SH-SY5Y (cell line): Measurements from ENCODE around the gene FBXW11.

Source experiments
- GATA2 ChIP-seq: IDR thresholded peaks from 2 replicates; pipeline ENCODE4 v1.6.1; 2011; ENCODE audit warnings: mild to moderate bottlenecking, low read depth, low read length
- GATA3 ChIP-seq: IDR thresholded peaks from 2 replicates; pipeline ENCODE4 v1.6.1; 2011; ENCODE audit warnings: low read depth, mild to moderate bottlenecking, low read length, moderate library complexity

GRCh38 chr5:171823269-171823668 is 183.2 kb downstream of the FBXW11 start:
- TF ChIP-seq GATA3 (no peak), GATA2 (no peak)
